HepG2 (cell line): ENCODE measurements around the gene SAMD10. TPM values are rescaled to one million over a fixed set of nuclear protein-coding genes. Genes with fewer than 3 reads are reported as not detected.

ENCODE experiments used
- ATF7 ChIP-seq, 2 experiments: fragments of 450-650 bp in 1 of 2; sonication (generic) in 1 of 2; formaldehyde crosslinking in 1 of 2; IDR thresholded peaks; 2 replicates each; pipeline versions ENCODE4 v1.4.0 to v1.6.1; 2016 to 2020; ENCODE audit warnings: antibody characterized with exemption in 1 of 2, mild to moderate bottlenecking in 1 of 2, missing genetic modification reagents in 1 of 2
- EEA1 ChIP-seq: sonication (generic); formaldehyde crosslinking; IDR thresholded peaks from 2 replicates; pipeline ENCODE4 v1.5.1; 2020; ENCODE audit warnings: mild to moderate bottlenecking, missing genetic modification reagents, borderline replicate concordance
- EP300 ChIP-seq, 3 experiments: sonication (generic) in 1 of 3; formaldehyde crosslinking in 1 of 3; IDR thresholded peaks; 2 replicates each; pipeline versions ENCODE4 v1.5.1 to v1.6.1; 2011 to 2020; ENCODE audit warnings: low read depth in 2 of 3, low read length in 2 of 3, borderline replicate concordance in 1 of 3, improper control_type of control experiment in 1 of 3, mild to moderate bottlenecking in 1 of 3, missing genetic modification reagents in 1 of 3, moderate library complexity in 1 of 3
- ETV6 ChIP-seq: sonication (generic); formaldehyde crosslinking; conservative IDR thresholded peaks from 2 replicates; pipeline ENCODE4 v1.4.0; 2020; ENCODE audit warnings: missing genetic modification reagents
- FOXM1 ChIP-seq: sonication (generic); formaldehyde crosslinking; IDR thresholded peaks from 2 replicates; pipeline ENCODE4 v1.5.0; 2020; ENCODE audit warnings: missing genetic modification reagents
- GZF1 ChIP-seq: sonication (generic); formaldehyde crosslinking; IDR thresholded peaks from 2 replicates; pipeline ENCODE4 v1.5.1; 2020; ENCODE audit warnings: mild to moderate bottlenecking, missing genetic modification reagents
- HNRNPUL1 ChIP-seq: fragments of 200-400 bp; formaldehyde crosslinking; IDR thresholded peaks from 2 replicates; pipeline ENCODE4 v1.6.1; 2017; ENCODE audit warnings: low read depth, mild to moderate bottlenecking, low read length, moderate library complexity
- ISL2 ChIP-seq: sonication (generic); formaldehyde crosslinking; IDR thresholded peaks from 2 replicates; pipeline ENCODE4 v1.5.0; 2020; ENCODE audit warnings: missing genetic modification reagents
- KAT8 ChIP-seq: IDR thresholded peaks from 2 replicates; pipeline ENCODE4 v1.6.1; 2016; ENCODE audit warnings: missing genetic modification reagents, missing compliant biosample characterization
- NCOA2 ChIP-seq: sonication (generic); formaldehyde crosslinking; IDR thresholded peaks from 2 replicates; pipeline ENCODE4 v1.8.0; 2022; ENCODE audit warnings: inconsistent platforms
- NRL ChIP-seq: sonication (generic); formaldehyde crosslinking; IDR thresholded peaks from 2 replicates; pipeline ENCODE4 v1.5.0; 2020; ENCODE audit warnings: missing genetic modification reagents, mild to moderate bottlenecking, moderate library complexity, borderline replicate concordance
- PPARG ChIP-seq: conservative IDR thresholded peaks from 2 replicates; pipeline ENCODE4 v1.6.1; 2016; ENCODE audit warnings: missing biosample characterization, missing genetic modification reagents
- SETDB1 ChIP-seq: sonication (generic); formaldehyde crosslinking; IDR thresholded peaks from 2 replicates; pipeline ENCODE4 v1.5.1; 2020; ENCODE audit warnings: missing genetic modification reagents, mild to moderate bottlenecking, borderline replicate concordance
- SP4 ChIP-seq: sonication (generic); formaldehyde crosslinking; IDR thresholded peaks from 2 replicates; pipeline ENCODE4 v1.8.1; 2023; ENCODE audit warnings: mild to moderate bottlenecking, missing genetic modification reagents
- TP53 ChIP-seq: sonication (generic); formaldehyde crosslinking; conservative IDR thresholded peaks from 2 replicates; pipeline ENCODE4 v1.4.0; 2020; ENCODE audit warnings: missing genetic modification reagents
- ZC3H13 ChIP-seq: sonication (generic); formaldehyde crosslinking; IDR thresholded peaks from 2 replicates; pipeline ENCODE4 v1.8.1; 2023; ENCODE audit warnings: mild to moderate bottlenecking, missing genetic modification reagents, moderate library complexity
- ZNF407 ChIP-seq: sonication (generic); formaldehyde crosslinking; IDR thresholded peaks from one replicate; pipeline ENCODE4 v1.5.1; 2020; ENCODE audit warnings: mild to moderate bottlenecking, missing genetic modification reagents; ENCODE audit errors: not compliant biosample characterization
- ZNF597 ChIP-seq: sonication (generic); formaldehyde crosslinking; IDR thresholded peaks from 2 replicates; pipeline ENCODE4 v1.5.0; 2020; ENCODE audit warnings: missing genetic modification reagents
- ZNF790 ChIP-seq: sonication (generic); formaldehyde crosslinking; IDR thresholded peaks from 2 replicates; pipeline ENCODE4 v1.8.0; 2022; ENCODE audit warnings: missing genetic modification reagents, mild to moderate bottlenecking, borderline replicate concordance
- polyA plus RNA-seq, 8 experiments: library from polyadenylated mRNA; depleted of rRNA in 3 of 8; stranded (reverse) in 7 of 8; unstranded in 1 of 8; fragments of >200 nt; fragmentation: Illumina TruSeq in 4 of 8; extraction: Trizol in 4 of 8; gene quantifications; 2 replicates each; pipeline versions ENCODE4 v1.2.1 to v1.2.3, GENCODE V29; 2011 to 2016; ENCODE audit warnings: low read depth in 4 of 8, missing spikeins in 1 of 8, mixed read lengths in 1 of 8; ENCODE audit not compliant: insufficient read depth in 1 of 8
- total RNA-seq, 5 experiments: library from RNA; depleted of rRNA; stranded (reverse); fragments of >200 nt; fragmentation: Illumina TruSeq; extraction: Trizol; gene quantifications; 2 replicates each; pipeline ENCODE4 v1.2.3, GENCODE V29; 2016; ENCODE audit warnings: low read depth in 1 of 5

SAMD10 gene
- total and polyA plus RNA-seq, 2 of the 13 experiments (the other 11 are each of a cell fraction or from before 2014, with no cell fraction given) = 6.1 to 11.0 TPM

- TF ChIP-seq ISL2 (peak; percentile 28; the same call in 1 of the 2 replicates), ZNF597 (no peak), ZC3H13 (0 out of 2 replicates have a peak, but pooled peaks have one; percentile 57), FOXM1 (CRISPR knock-in tag) (no peak), SP4 (CRISPR knock-in tag) (peak; percentile 75), ZNF790 (0 out of 2 replicates have a peak, but pooled peaks have one; percentile 71), PPARG (0 out of 2 replicates have a peak, but pooled peaks have one; percentile 18), TP53 (no peak), NCOA2 (CRISPR knock-in tag) (no peak), ATF7 (IDR thresholded peaks at IDR 0.05) (no peak), ATF7 (CRISPR knock-in tag; IDR thresholded peaks at IDR 0.05) (no peak; the same call in 1 of the 2 replicates), ZNF407 (CRISPR knock-in tag) (peak; percentile 78), HNRNPUL1 (no peak), NRL (CRISPR knock-in tag) (peak; percentile 92; the same call in 1 of the 2 replicates), EEA1 (CRISPR knock-in tag) (no peak), EP300 (IDR thresholded peaks at IDR 0.05; ENCODE audit: low read depth in 2 of 2, low read length in 2 of 2) (no peak), EP300 (CRISPR knock-in tag; IDR thresholded peaks at IDR 0.05; ENCODE audit: borderline replicate concordance) (no peak; the same call in 1 of the 2 replicates), ETV6 (CRISPR knock-in tag) (no peak; the same call in 1 of the 2 replicates), SETDB1 (CRISPR knock-in tag) (no peak), GZF1 (CRISPR knock-in tag) (peak; percentile 64; the same call in 1 of the 2 replicates), KAT8 (peak; percentile 54; the same call in 1 of the 2 replicates)
Measured at GRCh38 chr20:63969838-63970713, 9.4 kb downstream of the SAMD10 start, which contains the start of gene ZNF512B (continued).
